ENCODE measurements around the gene MED13.

DNA sequence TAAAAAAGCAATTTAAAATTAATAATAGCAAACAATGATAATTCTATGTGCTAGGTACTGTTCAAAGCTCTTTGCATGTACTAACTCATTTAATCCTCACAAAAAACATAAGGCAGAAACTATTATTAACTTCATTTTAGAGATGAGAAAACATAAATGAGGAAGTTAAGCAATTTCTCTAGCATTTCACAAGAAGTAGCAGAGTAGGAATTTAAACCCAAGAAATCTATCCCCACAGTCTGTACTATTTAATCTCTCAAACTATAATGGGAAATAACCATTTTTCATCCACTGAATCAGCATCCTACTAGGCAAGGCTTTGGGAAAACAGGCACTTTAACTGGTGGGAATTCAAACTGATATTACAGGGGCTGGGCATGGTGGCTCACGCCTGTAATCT lies 95.0 kb downstream of the MED13 start:
- no peak for TF ChIP-seq EZH2 (IDR thresholded peaks at IDR 0.05; ENCODE audit: insufficient read depth, poor library complexity, severe bottlenecking)
- TF ChIP-seq EZH2phosphoT487 (IDR thresholded peaks at IDR 0.05; ENCODE audit: insufficient read depth, low read depth), result no peak
